ENCODE data around the gene NEU4. TPM values are rescaled to one million over a fixed set of nuclear protein-coding genes. Genes with fewer than 3 reads are reported as not detected.
"Not testable (repeated sequence)": the region's sequence is repeated elsewhere in the genome, so short reads cannot be mapped to it uniquely, and the experiment has no call there.

The NEU4 gene
- total RNA-seq, 4 donors from 2014 or later: 0.78 to 5.7 (median 1.1) TPM; not detected in 1

- Histone ChIP-seq H3K4me1 (peaks cover 10 to 15% of the 10 kb centered on the region in 2 donors), H3K36me3 (no peaks in the 10 kb centered on the region), H3K4me3 (replicated peaks in 1 of 3) (no peak overlapping the region), H3K27ac (no peak overlapping the region), H3K9me3 (no peaks in the 10 kb centered on the region), H3K27me3 (no peaks in the 10 kb centered on the region)
- intact Hi-C loops (cut with DNase I): no loop called here
- no peak for DNase-seq
- TF ChIP-seq POLR2A (IDR thresholded peaks at IDR 0.05) (no peak), CTCF (IDR thresholded peaks at IDR 0.05) (no peak)
- WGBS, 2 donors: 69 to 85% methylated on average over 25 to 42 of the region's 44 CpGs
Observed at GRCh38 chr2:241801611-241802420, 7.2 kb upstream of the NEU4 start.

GRCh38 chr2:241802421-241803318 is 6.3 kb upstream of the NEU4 start:
- intact Hi-C loops (cut with DNase I): no loop called here
- Histone ChIP-seq H3K36me3 (no peaks in the 10 kb centered on the region), H3K9me3 (no peaks in the 10 kb centered on the region), H3K4me1 (peaks cover 10 to 15% of the 10 kb centered on the region in 2 donors), H3K27ac (no peak overlapping the region), H3K27me3 (no peaks in the 10 kb centered on the region), H3K4me3 (replicated peaks in 1 of 3) (no peak overlapping the region)
- TF ChIP-seq CTCF (IDR thresholded peaks at IDR 0.05) (no peak), POLR2A (IDR thresholded peaks at IDR 0.05) (no peak)
- 63 to 64% methylated on average over 26 to 32 of the region's 32 CpGs for WGBS, 2 donors
- no peak for DNase-seq

DNA sequence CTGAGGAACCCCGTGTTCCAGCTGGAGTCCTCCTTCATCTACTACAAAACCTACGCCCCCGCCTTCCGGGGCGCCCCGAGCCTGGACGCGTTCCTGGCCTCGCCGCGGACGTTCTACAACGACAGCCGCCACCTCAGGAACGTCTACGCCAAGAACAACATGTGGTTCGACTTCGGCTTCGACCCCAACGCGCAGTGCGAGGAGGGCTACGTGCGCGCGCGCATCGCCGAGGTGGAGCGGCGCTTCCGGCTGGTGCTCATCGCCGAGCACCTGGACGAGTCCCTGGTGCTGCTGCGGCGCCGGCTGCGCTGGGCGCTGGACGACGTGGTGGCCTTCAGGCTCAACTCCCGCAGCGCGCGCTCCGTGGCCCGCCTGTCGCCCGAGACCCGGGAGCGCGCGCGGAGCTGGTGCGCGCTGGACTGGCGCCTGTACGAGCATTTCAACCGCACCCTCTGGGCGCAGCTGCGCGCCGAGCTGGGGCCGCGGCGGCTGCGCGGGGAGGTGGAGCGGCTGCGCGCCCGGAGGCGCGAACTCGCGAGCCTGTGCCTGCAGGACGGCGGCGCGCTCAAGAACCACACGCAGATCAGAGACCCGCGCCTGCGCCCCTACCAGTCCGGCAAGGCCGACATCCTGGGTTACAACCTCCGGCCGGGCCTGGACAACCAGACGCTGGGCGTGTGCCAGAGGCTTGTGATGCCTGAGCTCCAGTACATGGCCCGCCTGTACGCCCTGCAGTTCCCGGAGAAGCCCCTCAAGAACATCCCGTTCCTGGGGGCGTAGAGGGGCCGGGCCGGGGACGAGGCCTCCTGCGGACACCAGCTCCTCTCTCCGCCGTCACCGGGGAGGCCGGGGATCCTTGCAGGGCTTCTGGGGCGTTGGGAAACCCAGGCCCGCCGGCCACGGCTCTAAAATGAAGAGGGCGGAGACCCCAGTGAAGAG is 5.3 kb upstream of the NEU4 start:
- 6 to 9% methylated on average over 7 to 24 of the region's 109 CpGs for WGBS, 2 donors
- intact Hi-C loops (cut with DNase I): no loop called here
- Histone ChIP-seq H3K4me3 (replicated peaks in 1 of 3) (peak overlapping the region in 1 of 3 donors; percentile 34), H3K27me3 (no peaks in the 10 kb centered on the region), H3K36me3 (no peaks in the 10 kb centered on the region), H3K4me1 (peaks cover 10 to 15% of the 10 kb centered on the region in 2 donors), H3K27ac (no peak overlapping the region), H3K9me3 (no peaks in the 10 kb centered on the region)
- peak; percentile 65 to 66 for DNase-seq
- TF ChIP-seq POLR2A (IDR thresholded peaks at IDR 0.05): no peak
- TF ChIP-seq CTCF (IDR thresholded peaks at IDR 0.05): no peak

DNA sequence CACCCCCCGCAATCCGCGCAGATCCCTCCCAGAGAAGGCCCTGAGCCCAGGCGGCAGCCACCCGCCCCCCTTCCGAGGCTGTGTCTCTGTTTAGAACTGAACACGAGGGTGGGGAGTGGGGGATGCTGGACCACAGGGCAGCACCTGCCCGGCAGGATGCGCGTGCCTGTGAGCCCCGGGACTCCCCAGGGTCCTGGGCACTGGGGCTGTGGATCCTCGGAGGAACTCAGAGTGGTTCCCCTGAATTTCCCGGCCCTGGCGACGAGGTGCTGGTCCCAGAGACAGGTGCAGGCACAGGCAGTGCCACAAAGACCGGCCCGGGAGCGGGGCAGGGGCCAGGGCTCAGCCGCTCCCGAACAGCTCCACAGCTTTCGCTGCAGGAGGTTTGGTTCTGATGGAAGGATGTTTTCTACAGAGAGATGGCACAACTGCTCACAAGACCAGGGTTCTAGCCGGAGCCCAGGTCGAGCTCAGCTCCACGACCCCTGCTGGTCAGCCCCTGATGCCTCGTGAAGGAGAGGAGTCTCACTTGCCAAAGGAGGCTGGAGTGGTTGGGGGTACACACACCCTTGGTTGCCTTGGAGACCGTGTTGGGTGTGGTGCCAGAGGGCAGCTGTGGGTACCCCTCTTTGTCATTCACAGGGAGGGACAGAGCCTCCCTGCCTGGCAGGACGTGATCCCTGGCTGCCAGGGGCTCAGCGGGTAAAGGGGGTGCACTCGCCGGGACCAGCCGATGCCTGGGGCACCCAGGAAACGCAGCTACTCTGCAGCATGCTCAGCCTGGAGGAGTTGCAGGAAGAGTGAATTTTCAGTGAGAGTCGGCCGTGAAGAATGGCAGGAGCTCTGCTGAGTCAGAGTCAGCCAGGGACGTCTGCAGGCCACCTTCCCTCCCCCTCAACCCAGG is 4.4 kb upstream of the NEU4 start:
- TF ChIP-seq CTCF (IDR thresholded peaks at IDR 0.05) (no peak), POLR2A (IDR thresholded peaks at IDR 0.05) (no peak)
- intact Hi-C loops (cut with DNase I): no loop called here
- Histone ChIP-seq H3K4me3 (replicated peaks in 1 of 3) (no peak overlapping the region), H3K27me3 (no peaks in the 10 kb centered on the region), H3K27ac (no peak overlapping the region), H3K4me1 (peaks cover 11 to 17% of the 10 kb centered on the region in 2 donors), H3K36me3 (no peaks in the 10 kb centered on the region), H3K9me3 (no peaks in the 10 kb centered on the region)
- 32 to 40% methylated on average over 9 to 16 of the region's 35 CpGs for WGBS, 2 donors
- no peak for DNase-seq

GRCh38 chr2:241806217-241806616 is 2.8 kb upstream of the NEU4 start:
- WGBS, 2 donors: no CpG with 5 or more reads among the region's 8 CpGs
- H3K27ac ChIP-seq: not testable (repeated sequence)

More at GRCh38 chr2:241806217-241806616, 2.8 kb upstream of the NEU4 start:
- H3K4me1 ChIP-seq: peaks cover 25 to 34% of the 10 kb centered on the region in 2 donors
- intact Hi-C loops (cut with DNase I); DNase-seq; H3K36me3 ChIP-seq; H3K27me3 ChIP-seq; H3K4me3 ChIP-seq (replicated peaks in 1 of 3); H3K9me3 ChIP-seq: not testable (repeated sequence)

Measured in thyroid gland (tissue), 4 donors.